Measurements from ENCODE around the gene RPRD2. TPM values are rescaled to one million over a fixed set of nuclear protein-coding genes. Genes with fewer than 3 reads are reported as not detected.

The RPRD2 gene
- total RNA-seq, 4 donors from 2014 or later, result 18.2 to 23.1 (median 21.1) TPM

- H3K4me3 ChIP-seq (ENCODE audit: low read depth, poor library complexity, severe bottlenecking), result no peak overlapping the region
- WGBS, 2 donors, result 88 to 92% methylated on average over 3 of the region's 3 CpGs
- intact Hi-C loops (cut with DNase I; ENCODE audit: low total_unique reads), result no loop called here
- DNase-seq (ENCODE audit: low spot score in 2 of 2), result no peak
- TF ChIP-seq CTCF (IDR thresholded peaks at IDR 0.05), result no peak
- no peak for TF ChIP-seq POLR2A (IDR thresholded peaks at IDR 0.05)
Observed at GRCh38 chr1:150407330-150407729, 43.4 kb downstream of the RPRD2 start.

GRCh38 chr1:150408800-150409199 is 44.9 kb downstream of the RPRD2 start:
- WGBS, 2 donors, result 93 to 97% methylated on average over 2 of the region's 2 CpGs
- TF ChIP-seq CTCF (IDR thresholded peaks at IDR 0.05), result no peak
- no peak for TF ChIP-seq POLR2A (IDR thresholded peaks at IDR 0.05)
- intact Hi-C loops (cut with DNase I; ENCODE audit: low total_unique reads), result no loop called here
- H3K4me3 ChIP-seq (ENCODE audit: low read depth, poor library complexity, severe bottlenecking), result no peak overlapping the region
- DNase-seq (ENCODE audit: low spot score in 2 of 2), result no peak

GRCh38 chr1:150409504-150410362 is 45.8 kb downstream of the RPRD2 start:
- intact Hi-C loops (cut with DNase I; ENCODE audit: low total_unique reads), result no loop called here
- no peak overlapping the region for H3K4me3 ChIP-seq (ENCODE audit: low read depth, poor library complexity, severe bottlenecking)
- TF ChIP-seq CTCF (IDR thresholded peaks at IDR 0.05) (no peak), POLR2A (IDR thresholded peaks at IDR 0.05) (no peak)
- no peak for DNase-seq (ENCODE audit: low spot score in 2 of 2)
- WGBS, 2 donors, result 91% methylated on average over 12 of the region's 12 CpGs

- no peak for DNase-seq (ENCODE audit: low spot score in 2 of 2)
- intact Hi-C loops (cut with DNase I; ENCODE audit: low total_unique reads), result no loop called here
- no peak for TF ChIP-seq POLR2A (IDR thresholded peaks at IDR 0.05)
- peak in 1 of 3 donors; percentile 95 for TF ChIP-seq CTCF (IDR thresholded peaks at IDR 0.05)
- WGBS, 2 donors, result 89 to 90% methylated on average over 6 of the region's 6 CpGs
- no peak overlapping the region for H3K4me3 ChIP-seq (ENCODE audit: low read depth, poor library complexity, severe bottlenecking)
Observed at GRCh38 chr1:150410582-150411101, 46.7 kb downstream of the RPRD2 start.

GRCh38 chr1:150414592-150414991 is 50.6 kb downstream of the RPRD2 start:
- TF ChIP-seq CTCF (IDR thresholded peaks at IDR 0.05) (no peak), POLR2A (IDR thresholded peaks at IDR 0.05) (no peak)
- H3K4me3 ChIP-seq (ENCODE audit: low read depth, poor library complexity, severe bottlenecking), result no peak overlapping the region
- 95% methylated on average over 4 of the region's 4 CpGs for WGBS, 2 donors
- DNase-seq (ENCODE audit: low spot score in 2 of 2), result no peak
- intact Hi-C loops (cut with DNase I; ENCODE audit: low total_unique reads), result no loop called here

Data from lower leg skin (tissue), 4 donors.